Breast epithelium (tissue), 3 donors: Measurements from ENCODE around the gene PLA2G15.

ENCODE experiments used
- POLR2A ChIP-seq: fragments of 450-650 bp; IDR thresholded peaks from one replicate; pipeline ENCODE4 v1.6.1; 2016; ENCODE audit warnings: antibody characterized with exemption, mild to moderate bottlenecking, moderate library complexity
- POLR2AphosphoS5 ChIP-seq, 3 donors: sonication (generic); formaldehyde crosslinking; IDR thresholded peaks; one replicate each; pipeline ENCODE4 v1.6.1; 2017; ENCODE audit warnings: antibody characterized with exemption in 3 of 3
- TF ChIP-seq, protein P1 (sequence below), 3 donors: fragments of 450-650 bp; IDR thresholded peaks; one replicate each; pipeline ENCODE4 v1.5.1; 2016 to 2017; ENCODE audit warnings: antibody characterized with exemption in 3 of 3, mild to moderate bottlenecking in 3 of 3, moderate library complexity in 3 of 3

DNA sequence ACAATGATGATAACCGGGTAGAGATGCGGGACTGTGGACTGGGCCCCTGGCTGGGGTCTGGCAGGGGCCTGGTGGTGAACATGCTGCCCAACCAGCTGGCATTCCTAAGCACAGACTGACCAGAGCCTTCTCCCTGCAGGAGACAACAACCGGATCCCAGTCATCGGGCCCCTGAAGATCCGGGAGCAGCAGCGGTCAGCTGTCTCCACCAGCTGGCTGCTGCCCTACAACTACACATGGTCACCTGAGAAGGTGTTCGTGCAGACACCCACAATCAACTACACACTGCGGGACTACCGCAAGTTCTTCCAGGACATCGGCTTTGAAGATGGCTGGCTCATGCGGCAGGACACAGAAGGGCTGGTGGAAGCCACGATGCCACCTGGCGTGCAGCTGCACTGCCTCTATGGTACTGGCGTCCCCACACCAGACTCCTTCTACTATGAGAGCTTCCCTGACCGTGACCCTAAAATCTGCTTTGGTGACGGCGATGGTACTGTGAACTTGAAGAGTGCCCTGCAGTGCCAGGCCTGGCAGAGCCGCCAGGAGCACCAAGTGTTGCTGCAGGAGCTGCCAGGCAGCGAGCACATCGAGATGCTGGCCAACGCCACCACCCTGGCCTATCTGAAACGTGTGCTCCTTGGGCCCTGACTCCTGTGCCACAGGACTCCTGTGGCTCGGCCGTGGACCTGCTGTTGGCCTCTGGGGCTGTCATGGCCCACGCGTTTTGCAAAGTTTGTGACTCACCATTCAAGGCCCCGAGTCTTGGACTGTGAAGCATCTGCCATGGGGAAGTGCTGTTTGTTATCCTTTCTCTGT, 14.0 kb downstream of the PLA2G15 start:
- TF ChIP-seq, protein P1, sequence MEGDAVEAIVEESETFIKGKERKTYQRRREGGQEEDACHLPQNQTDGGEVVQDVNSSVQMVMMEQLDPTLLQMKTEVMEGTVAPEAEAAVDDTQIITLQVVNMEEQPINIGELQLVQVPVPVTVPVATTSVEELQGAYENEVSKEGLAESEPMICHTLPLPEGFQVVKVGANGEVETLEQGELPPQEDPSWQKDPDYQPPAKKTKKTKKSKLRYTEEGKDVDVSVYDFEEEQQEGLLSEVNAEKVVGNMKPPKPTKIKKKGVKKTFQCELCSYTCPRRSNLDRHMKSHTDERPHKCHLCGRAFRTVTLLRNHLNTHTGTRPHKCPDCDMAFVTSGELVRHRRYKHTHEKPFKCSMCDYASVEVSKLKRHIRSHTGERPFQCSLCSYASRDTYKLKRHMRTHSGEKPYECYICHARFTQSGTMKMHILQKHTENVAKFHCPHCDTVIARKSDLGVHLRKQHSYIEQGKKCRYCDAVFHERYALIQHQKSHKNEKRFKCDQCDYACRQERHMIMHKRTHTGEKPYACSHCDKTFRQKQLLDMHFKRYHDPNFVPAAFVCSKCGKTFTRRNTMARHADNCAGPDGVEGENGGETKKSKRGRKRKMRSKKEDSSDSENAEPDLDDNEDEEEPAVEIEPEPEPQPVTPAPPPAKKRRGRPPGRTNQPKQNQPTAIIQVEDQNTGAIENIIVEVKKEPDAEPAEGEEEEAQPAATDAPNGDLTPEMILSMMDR (IDR thresholded peaks at IDR 0.05) = no peak
- TF ChIP-seq POLR2AphosphoS5 (IDR thresholded peaks at IDR 0.05) = no peak
- no peak for TF ChIP-seq POLR2A
